KMS-11 (cell line): ENCODE data around the gene ACTA2.

Experiments used
- H2AFZ ChIP-seq: fragments of 200-600 bp; sonication (generic); 2 replicates; pipeline ENCODE4 v1.6.1; 2016; ENCODE audit warnings: antibody characterized with exemption, mixed run types, low read depth
- H3K27ac ChIP-seq: fragments of 200-600 bp; sonication (generic); 2 replicates; pipeline ENCODE4 v1.6.1; 2016; ENCODE audit warnings: mild to moderate bottlenecking, mixed run types
- H3K27me3 ChIP-seq: fragments of 200-600 bp; sonication (generic); 2 replicates; pipeline ENCODE4 v1.6.1; 2017; ENCODE audit warnings: mild to moderate bottlenecking, low read depth, mixed run types, moderate library complexity; ENCODE audit not compliant: insufficient read depth
- H3K36me3 ChIP-seq: fragments of 200-600 bp; sonication (generic); 2 replicates; pipeline ENCODE4 v1.6.1; 2017; ENCODE audit warnings: mild to moderate bottlenecking, mixed run types; ENCODE audit not compliant: insufficient read depth
- H3K4me1 ChIP-seq: fragments of 200-600 bp; sonication (generic); 2 replicates; pipeline ENCODE4 v1.6.1; 2016; ENCODE audit warnings: mild to moderate bottlenecking, low read depth, mixed run types; ENCODE audit not compliant: poor library complexity, severe bottlenecking
- H3K4me2 ChIP-seq: fragments of 200-600 bp; sonication (generic); 2 replicates; pipeline ENCODE4 v1.7.0; 2016; ENCODE audit warnings: mild to moderate bottlenecking, mixed run types
- H3K4me3 ChIP-seq: fragments of 200-600 bp; sonication (generic); IDR thresholded peaks from 2 replicates; pipeline ENCODE4 v1.6.1; 2017; ENCODE audit warnings: low read depth, low read length, mixed read lengths; ENCODE audit not compliant: insufficient read depth
- H3K79me2 ChIP-seq: fragments of 200-600 bp; sonication (generic); 2 replicates; pipeline ENCODE4 v1.6.1; 2016; ENCODE audit warnings: low read depth, mixed run types; ENCODE audit not compliant: insufficient read depth
- H3K9ac ChIP-seq: fragments of 200-600 bp; sonication (generic); 2 replicates; pipeline ENCODE4 v1.6.1; 2016; ENCODE audit warnings: mild to moderate bottlenecking, mixed run types
- H4K20me1 ChIP-seq: fragments of 200-600 bp; sonication (generic); 2 replicates; pipeline ENCODE4 v1.6.1; 2016; ENCODE audit warnings: mild to moderate bottlenecking, mixed run types; ENCODE audit not compliant: insufficient read depth
- TF ChIP-seq, protein P1 (sequence below): fragments of 200-600 bp; sonication (generic); conservative IDR thresholded peaks from 2 replicates; pipeline ENCODE4 v1.6.1; 2017; ENCODE audit warnings: low read depth, mild to moderate bottlenecking, antibody characterized with exemption, low read length, moderate library complexity, mixed read lengths

ACTA2 gene

DNA sequence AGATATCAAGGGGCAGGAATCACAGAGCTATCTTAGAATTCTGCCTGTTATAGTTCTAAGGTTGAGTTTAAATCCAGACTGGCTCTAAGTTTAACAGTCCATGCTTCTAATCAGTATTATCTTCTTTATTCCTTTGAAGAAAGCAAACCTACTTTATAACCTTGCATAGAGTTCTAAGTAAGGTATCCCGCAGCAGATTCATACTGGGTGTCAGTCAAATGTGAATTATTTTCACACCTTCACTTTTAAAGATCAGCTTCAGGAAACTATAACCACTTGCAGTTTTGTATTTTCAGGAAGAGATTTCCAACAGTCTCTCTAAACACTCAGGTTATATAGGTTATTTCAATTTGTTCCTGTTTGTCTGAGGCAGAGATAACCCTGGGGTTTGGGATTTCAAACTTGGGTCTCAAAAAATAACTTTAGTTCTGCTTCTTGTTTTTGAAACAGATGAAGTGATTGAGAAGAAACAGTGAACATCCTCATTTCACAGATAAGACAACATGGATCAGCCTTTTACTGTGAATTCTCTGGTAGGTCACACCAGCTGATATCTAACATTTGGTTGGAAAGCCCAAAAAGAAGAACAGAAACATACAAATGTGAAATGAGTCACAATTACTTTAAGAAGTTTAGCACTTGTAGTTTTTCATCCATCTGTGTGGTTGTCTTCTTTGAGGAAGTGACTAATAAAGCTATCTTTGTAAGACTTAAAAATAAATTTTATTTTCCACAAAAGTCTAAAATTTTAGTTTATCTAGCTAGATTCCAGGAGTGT, 51.2 kb downstream of the ACTA2 start:
- H3K27ac ChIP-seq: no peak overlapping the region
- H3K4me3 ChIP-seq: no peak overlapping the region
- H4K20me1 ChIP-seq: no peaks in the 10 kb centered on the region
- no peak overlapping the region for H3K9ac ChIP-seq
- no peaks in the 10 kb centered on the region for H3K79me2 ChIP-seq
- H2AFZ ChIP-seq: no peak overlapping the region
- H3K4me2 ChIP-seq: no peak overlapping the region
- no peaks in the 10 kb centered on the region for H3K36me3 ChIP-seq
- TF ChIP-seq, protein P1, sequence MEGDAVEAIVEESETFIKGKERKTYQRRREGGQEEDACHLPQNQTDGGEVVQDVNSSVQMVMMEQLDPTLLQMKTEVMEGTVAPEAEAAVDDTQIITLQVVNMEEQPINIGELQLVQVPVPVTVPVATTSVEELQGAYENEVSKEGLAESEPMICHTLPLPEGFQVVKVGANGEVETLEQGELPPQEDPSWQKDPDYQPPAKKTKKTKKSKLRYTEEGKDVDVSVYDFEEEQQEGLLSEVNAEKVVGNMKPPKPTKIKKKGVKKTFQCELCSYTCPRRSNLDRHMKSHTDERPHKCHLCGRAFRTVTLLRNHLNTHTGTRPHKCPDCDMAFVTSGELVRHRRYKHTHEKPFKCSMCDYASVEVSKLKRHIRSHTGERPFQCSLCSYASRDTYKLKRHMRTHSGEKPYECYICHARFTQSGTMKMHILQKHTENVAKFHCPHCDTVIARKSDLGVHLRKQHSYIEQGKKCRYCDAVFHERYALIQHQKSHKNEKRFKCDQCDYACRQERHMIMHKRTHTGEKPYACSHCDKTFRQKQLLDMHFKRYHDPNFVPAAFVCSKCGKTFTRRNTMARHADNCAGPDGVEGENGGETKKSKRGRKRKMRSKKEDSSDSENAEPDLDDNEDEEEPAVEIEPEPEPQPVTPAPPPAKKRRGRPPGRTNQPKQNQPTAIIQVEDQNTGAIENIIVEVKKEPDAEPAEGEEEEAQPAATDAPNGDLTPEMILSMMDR: no peak
- no peaks in the 10 kb centered on the region for H3K27me3 ChIP-seq
- H3K4me1 ChIP-seq: no peaks in the 10 kb centered on the region

DNA sequence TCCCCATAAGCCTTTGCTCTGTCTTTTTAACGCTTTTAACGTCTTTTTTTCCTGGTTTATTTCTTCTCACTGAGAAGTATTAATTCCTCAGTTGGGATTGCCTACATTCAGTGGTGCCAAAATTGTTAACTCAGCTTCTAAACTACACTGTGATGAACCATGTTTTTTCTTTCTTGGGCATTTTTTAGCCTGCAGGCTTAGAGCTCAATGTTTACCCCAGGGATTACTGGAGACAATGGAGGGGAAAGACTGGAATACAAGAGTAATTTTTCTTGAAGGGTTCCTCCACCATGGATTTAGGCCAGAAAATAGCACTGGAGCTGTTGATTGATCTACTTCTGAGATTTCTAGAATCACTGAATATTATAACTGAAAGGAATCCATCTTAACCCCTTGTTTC, 52.7 kb downstream of the ACTA2 start:
- TF ChIP-seq, protein P1: no peak
- no peak overlapping the region for H3K9ac ChIP-seq
- no peak overlapping the region for H3K4me2 ChIP-seq
- H3K4me1 ChIP-seq: no peaks in the 10 kb centered on the region
- no peak overlapping the region for H3K4me3 ChIP-seq
- H3K36me3 ChIP-seq: no peaks in the 10 kb centered on the region
- H3K79me2 ChIP-seq: no peaks in the 10 kb centered on the region
- no peak overlapping the region for H3K27ac ChIP-seq
- H4K20me1 ChIP-seq: no peaks in the 10 kb centered on the region
- H2AFZ ChIP-seq: no peak overlapping the region
- no peaks in the 10 kb centered on the region for H3K27me3 ChIP-seq

DNA sequence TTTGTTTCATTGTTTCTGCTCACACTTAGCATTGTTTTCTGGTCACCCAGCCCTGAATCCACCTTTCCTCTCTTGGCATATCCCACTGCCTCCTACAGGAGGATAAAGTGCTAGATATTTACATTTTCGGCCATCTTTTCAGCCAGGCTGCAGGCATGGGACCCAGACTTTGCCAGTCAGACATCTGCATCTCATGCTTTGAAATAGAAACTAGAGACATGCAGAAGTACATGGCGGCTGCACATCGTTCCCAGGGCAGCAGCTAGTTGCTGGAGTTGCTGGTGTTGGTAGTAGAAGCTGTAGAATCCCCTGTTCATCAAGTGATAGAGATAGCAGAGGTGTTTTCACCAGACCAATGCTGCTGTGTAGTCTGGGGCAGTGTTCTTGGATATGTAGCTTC, 53.8 kb downstream of the ACTA2 start:
- H3K36me3 ChIP-seq: no peaks in the 10 kb centered on the region
- no peak overlapping the region for H3K4me3 ChIP-seq
- H2AFZ ChIP-seq: no peak overlapping the region
- H3K79me2 ChIP-seq: no peaks in the 10 kb centered on the region
- no peaks in the 10 kb centered on the region for H3K4me1 ChIP-seq
- no peak overlapping the region for H3K27ac ChIP-seq
- H3K4me2 ChIP-seq: no peak overlapping the region
- no peaks in the 10 kb centered on the region for H3K27me3 ChIP-seq
- no peak overlapping the region for H3K9ac ChIP-seq
- TF ChIP-seq, protein P1: no peak
- H4K20me1 ChIP-seq: no peaks in the 10 kb centered on the region

DNA sequence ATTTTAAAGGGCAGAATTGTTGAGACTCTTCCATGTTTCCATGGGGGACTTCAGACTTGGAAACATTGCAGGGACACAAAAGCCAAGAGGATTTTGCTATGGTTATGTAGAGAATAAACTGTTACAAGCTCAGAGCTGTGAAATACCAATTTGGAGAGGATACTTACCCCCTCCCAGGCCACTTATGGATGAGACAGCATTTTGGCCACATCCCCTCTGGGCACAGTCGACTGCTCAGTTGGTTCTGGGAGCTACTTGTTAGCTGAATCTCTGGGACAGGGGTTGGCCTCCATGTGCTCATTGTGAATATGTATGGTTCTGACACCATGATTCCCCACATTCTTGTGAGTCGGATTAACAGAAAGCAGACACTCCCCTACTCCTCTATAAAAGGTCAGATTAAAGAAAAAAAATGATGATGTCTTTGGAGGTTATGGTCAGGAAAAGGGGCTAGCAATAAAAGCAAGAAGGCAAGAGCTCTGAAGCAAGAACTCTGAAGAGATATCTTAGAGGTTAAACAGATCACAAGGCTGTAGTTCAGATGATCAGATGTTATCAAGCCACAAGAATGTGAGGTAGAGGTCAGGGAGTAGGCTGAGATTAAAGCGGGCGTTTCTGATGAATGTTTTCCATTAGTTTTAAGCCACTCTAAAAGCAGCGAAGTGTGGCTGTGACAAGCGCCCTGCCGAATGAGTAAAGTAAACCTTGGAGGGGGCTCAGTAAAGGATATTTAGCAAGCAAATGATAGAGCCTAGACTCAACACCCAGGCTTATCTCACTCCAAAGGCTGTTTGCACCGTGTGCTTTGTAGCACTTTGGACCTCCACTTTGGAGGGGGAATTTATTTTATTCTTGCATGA, 55.3 kb downstream of the ACTA2 start:
- H3K36me3 ChIP-seq: no peaks in the 10 kb centered on the region
- no peaks in the 10 kb centered on the region for H3K27me3 ChIP-seq
- H4K20me1 ChIP-seq: no peaks in the 10 kb centered on the region
- no peaks in the 10 kb centered on the region for H3K79me2 ChIP-seq
- no peak overlapping the region for H3K4me3 ChIP-seq
- no peak overlapping the region for H3K27ac ChIP-seq
- no peak overlapping the region for H3K4me2 ChIP-seq
- no peak overlapping the region for H3K9ac ChIP-seq
- TF ChIP-seq, protein P1: no peak
- no peak overlapping the region for H2AFZ ChIP-seq
- no peaks in the 10 kb centered on the region for H3K4me1 ChIP-seq
